Measurements from ENCODE around the gene TCL1B. TPM values are rescaled to one million over a fixed set of nuclear protein-coding genes. Genes with fewer than 3 reads are reported as not detected.

The TCL1B gene
- total RNA-seq, 1 donor from 2014 or later: not detected

DNA sequence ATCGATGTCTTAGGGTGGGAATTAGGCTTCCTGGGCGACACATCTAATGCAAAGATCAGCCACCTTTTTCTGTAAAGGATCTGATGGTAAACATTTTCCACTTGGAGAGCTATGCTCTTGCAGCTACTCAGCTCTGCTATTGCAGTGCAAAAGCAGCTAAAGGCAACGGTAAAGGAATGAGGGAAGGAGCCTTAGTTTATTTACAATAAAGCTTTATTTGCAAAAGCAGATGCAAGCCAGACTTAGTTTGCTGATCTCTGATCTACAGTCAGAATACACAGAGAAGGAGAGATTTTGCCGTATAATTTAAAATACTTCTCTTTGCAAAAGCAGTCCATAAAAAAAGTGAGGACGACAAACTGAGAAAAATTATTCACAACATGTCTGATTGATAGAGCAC, 3.2 kb downstream of the TCL1B start:
- no peaks in the 10 kb centered on the region for H3K36me3 Mint-ChIP-seq
- H3K9me3 Mint-ChIP-seq: no peaks in the 10 kb centered on the region
- no peak for DNase-seq (ENCODE audit: extremely low spot score, unreplicated experiment)
- H3K4me1 Mint-ChIP-seq (ENCODE audit: unreplicated experiment): no peaks in the 10 kb centered on the region
- H3K4me3 Mint-ChIP-seq: no peak overlapping the region
- peaks cover 34% of the 10 kb centered on the region for H3K27me3 Mint-ChIP-seq
- no peak overlapping the region for H3K27ac Mint-ChIP-seq
- TF ChIP-seq CTCF (conservative IDR thresholded peaks at IDR 0.05): no peak

DNA sequence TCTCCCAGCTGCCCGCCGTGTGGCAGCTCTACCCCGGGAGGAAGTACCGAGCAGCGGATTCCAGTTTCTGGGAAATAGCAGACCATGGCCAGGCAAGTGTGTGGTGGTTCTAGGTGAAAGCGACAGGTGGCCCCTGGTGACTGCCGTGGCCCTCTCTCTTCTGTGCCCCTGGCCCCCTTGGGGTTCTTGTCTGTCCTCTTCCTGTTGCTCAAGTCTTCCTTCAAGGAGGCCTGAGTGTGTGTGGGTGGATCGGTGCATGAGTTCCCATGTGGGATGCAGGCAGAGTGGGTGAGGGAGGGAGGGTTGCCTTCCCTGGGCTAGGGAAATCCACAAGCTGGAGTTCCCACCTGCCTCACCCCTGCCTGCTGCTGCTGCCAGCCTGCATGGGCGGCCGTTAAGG, 4.6 kb downstream of the TCL1B start:
- TF ChIP-seq CTCF (conservative IDR thresholded peaks at IDR 0.05): no peak
- Mint-ChIP-seq H3K27ac (no peak overlapping the region), H3K9me3 (no peaks in the 10 kb centered on the region), H3K4me3 (no peak overlapping the region), H3K27me3 (peaks cover 31% of the 10 kb centered on the region), H3K36me3 (no peaks in the 10 kb centered on the region), H3K4me1 (ENCODE audit: unreplicated experiment) (no peaks in the 10 kb centered on the region)
- no peak for DNase-seq (ENCODE audit: extremely low spot score, unreplicated experiment)

- TF ChIP-seq CTCF (conservative IDR thresholded peaks at IDR 0.05): no peak
- Mint-ChIP-seq H3K36me3 (no peaks in the 10 kb centered on the region), H3K4me1 (ENCODE audit: unreplicated experiment) (no peaks in the 10 kb centered on the region), H3K27ac (no peak overlapping the region), H3K4me3 (no peak overlapping the region), H3K27me3 (peaks cover 31% of the 10 kb centered on the region), H3K9me3 (no peaks in the 10 kb centered on the region)
- no peak for DNase-seq (ENCODE audit: extremely low spot score, unreplicated experiment)
Measured at GRCh38 chr14:95691591-95691990, 5.4 kb downstream of the TCL1B start.

DNA sequence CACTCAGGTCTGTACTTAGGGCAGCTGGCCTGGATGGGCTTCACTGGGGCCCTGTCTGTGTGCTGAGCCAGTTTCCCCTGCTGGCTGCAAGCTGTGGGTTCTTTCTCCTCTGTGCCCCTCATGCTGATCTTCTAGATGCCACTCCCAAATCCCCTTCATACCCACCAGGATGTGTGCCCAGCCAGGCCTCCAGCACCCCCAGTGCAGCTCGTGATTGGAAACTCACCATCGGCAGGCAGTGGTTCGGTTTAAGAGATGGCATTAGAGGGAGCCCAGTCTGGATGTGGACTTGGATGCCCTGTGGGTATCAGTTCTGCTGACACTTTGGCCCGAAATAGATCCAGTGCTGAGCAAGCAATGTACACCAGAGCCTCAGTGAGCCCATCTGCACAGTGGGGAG, 5.9 kb downstream of the TCL1B start:
- Mint-ChIP-seq H3K27ac (no peak overlapping the region), H3K4me3 (no peak overlapping the region), H3K9me3 (no peaks in the 10 kb centered on the region), H3K27me3 (peaks cover 27% of the 10 kb centered on the region), H3K4me1 (ENCODE audit: unreplicated experiment) (no peaks in the 10 kb centered on the region), H3K36me3 (no peaks in the 10 kb centered on the region)
- no peak for TF ChIP-seq CTCF (conservative IDR thresholded peaks at IDR 0.05)
- no peak for DNase-seq (ENCODE audit: extremely low spot score, unreplicated experiment)

GRCh38 chr14:95695051-95695450, 8.8 kb downstream of the TCL1B start:
- DNase-seq (ENCODE audit: extremely low spot score, unreplicated experiment): peak; percentile 54

More at GRCh38 chr14:95695051-95695450, 8.8 kb downstream of the TCL1B start:
- no peaks in the 10 kb centered on the region for H3K36me3 Mint-ChIP-seq
- no peak overlapping the region for H3K27ac Mint-ChIP-seq
- peaks cover 6% of the 10 kb centered on the region for H3K4me1 Mint-ChIP-seq (ENCODE audit: unreplicated experiment)
- TF ChIP-seq CTCF (conservative IDR thresholded peaks at IDR 0.05): no peak
- H3K27me3 Mint-ChIP-seq: peaks cover 34% of the 10 kb centered on the region
- no peak overlapping the region for H3K4me3 Mint-ChIP-seq
- H3K9me3 Mint-ChIP-seq: no peaks in the 10 kb centered on the region

All from type B pancreatic cell (in vitro differentiated cells).